GM19238 (cell line): ENCODE results near the gene AP2S1.
"Not testable (repeated sequence)": the region's sequence is repeated elsewhere in the genome, so short reads cannot be mapped to it uniquely, and the experiment has no call there.

Experiments
- DNase-seq: peaks from one replicate; pipeline ENCODE4 v3.0.0; 2011; ENCODE audit warnings: low spot score; ENCODE audit not compliant: insufficient read length

AP2S1 gene

DNA sequence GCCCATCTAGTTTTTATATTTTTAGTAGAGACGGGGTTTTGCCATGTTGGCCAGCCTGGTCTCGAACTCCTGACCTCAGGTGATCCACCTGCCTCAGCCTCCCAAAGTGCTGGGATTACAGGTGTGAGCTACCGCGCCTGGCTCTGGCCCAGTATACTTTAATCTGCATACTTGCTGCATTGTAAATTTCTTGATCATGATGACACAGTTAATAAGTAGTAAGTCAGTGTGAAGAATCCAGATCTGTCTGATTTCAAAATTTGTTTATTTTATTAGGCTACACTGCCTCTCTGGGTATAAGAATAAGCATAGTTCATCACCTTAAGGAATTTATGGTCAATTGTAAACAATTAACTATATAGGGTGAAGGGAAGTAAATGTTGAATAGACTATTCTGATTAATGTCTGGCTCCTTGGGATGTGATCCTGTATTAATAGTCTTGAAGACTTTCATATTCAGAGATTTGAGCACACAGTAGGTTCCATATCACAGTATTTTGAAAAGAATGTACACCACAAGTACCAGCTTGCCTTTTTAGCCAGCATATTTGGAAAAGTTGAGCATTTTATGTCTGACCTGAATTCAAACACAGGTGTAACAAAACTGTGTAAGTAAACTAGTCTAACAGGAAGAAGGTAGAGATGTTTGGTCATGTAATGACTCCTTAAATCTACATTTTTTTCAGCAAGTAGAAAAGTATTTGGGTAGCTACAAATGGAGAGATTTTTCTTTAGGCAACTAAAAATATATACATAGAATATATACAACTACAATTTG is 17.6 kb upstream of the AP2S1 start:
- DNase-seq, result no peak

DNA sequence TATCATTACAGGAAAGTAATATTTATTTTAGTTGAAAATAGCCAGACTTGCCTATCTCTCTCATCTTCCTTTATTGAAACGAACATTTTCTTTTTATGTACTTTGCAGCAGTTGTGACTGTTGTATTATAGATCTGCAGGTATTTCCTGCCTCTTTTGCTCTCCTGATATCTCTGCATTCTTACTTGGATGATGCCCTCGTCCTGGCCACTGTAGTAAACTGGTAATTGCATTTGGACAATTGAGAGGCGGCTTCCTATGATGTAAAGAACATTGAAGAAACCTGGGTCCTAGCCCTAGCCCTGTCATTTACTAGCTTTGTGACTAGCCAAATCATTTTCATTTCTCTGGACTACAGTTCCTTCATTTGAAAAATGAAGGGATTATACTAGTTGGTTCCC is 16.5 kb upstream of the AP2S1 start:
- DNase-seq, result no peak

GRCh38 chr19:46866407-46867136 is 15.9 kb upstream of the AP2S1 start:
- DNase-seq, result no peak

GRCh38 chr19:46863818-46864629 is 13.4 kb upstream of the AP2S1 start:
- DNase-seq, result no peak

DNA sequence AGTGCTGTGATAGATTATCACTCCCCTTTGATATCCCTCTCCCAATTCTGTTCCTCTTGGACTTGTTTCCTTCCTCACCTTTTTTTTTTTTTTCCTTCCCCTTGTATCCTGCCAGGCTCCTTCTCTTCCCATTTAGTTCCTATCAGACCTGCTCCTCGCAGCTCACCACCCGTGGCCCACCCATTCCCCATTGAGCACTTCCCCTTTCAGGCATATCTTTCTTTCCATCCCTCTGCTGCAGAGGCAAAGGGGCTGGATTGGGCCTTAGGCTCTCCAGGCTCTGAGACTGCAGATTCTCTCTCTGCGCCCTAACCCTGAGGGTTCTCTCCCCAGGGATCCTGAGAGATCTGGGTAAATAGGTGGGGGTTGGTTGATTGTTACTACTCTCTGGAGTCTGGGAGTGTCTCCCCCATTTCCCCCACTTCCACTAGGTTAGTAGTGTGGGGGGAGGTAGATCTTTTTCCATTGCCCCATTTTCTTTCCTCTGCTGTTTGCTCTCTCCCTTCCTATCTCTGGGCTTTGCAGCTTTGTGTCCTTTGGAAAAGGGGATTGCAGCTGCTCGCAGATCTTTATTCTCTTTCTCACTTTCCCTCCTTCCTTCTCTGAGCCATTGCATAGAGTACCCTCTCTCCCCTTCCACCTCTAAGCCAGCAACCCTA is 12.5 kb upstream of the AP2S1 start:
- DNase-seq, result no peak

DNA sequence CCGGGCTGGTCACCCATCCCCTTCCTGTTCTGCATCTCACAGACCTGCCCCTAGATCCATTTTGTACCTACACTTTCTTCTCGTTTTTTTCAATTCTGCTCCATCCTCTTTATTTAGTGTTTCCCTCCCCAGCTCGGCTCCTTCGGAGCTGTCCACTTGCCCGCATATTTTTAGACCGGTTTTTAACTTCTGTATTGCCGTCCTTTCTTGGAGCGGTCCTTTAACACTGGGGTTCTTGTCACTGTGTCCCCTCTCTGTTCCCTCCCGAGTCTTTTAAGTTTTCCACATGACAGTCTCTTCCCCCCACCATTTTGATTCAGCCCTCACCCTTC is 11.8 kb upstream of the AP2S1 start:
- DNase-seq, result no peak

DNA sequence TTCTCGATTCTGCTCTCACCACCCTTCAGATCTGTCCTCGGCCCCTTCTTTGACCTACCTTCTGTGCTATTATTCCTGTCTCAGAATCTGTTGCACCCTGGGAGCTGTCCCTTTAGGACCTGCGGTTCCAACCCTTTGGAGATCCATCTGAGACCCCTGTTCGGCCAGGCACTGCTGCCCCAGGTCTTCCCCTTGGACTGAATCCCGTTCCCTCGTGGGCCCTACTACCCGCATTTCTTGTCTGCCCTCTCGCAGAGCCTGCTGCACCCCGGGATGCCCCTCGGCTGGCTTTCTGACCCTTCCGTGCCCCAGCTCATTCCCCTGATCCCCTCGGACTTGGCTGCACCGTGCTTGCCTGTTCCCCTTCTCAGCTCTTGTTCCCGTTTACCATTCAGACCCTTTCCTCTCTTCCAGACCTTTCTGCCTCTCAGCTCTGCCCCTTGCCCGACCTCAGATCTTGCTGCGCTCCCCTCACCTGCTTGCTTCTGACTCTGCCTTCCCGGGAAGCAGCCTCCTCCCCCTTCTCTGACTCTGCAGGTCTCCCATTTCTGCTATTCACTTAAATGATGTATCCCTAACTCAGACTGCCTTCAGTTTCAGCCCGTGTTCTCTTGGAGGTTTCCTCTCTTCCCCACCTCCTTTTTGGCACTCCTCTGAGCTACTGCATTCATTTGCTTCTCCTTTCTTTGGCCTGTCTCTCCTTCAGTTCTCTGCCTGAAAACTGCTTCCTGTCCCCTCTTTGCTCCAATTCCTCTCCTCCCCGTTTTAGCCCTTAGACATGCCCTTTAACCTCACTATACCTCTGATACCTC is 11.3 kb upstream of the AP2S1 start:
- no peak for DNase-seq

DNA sequence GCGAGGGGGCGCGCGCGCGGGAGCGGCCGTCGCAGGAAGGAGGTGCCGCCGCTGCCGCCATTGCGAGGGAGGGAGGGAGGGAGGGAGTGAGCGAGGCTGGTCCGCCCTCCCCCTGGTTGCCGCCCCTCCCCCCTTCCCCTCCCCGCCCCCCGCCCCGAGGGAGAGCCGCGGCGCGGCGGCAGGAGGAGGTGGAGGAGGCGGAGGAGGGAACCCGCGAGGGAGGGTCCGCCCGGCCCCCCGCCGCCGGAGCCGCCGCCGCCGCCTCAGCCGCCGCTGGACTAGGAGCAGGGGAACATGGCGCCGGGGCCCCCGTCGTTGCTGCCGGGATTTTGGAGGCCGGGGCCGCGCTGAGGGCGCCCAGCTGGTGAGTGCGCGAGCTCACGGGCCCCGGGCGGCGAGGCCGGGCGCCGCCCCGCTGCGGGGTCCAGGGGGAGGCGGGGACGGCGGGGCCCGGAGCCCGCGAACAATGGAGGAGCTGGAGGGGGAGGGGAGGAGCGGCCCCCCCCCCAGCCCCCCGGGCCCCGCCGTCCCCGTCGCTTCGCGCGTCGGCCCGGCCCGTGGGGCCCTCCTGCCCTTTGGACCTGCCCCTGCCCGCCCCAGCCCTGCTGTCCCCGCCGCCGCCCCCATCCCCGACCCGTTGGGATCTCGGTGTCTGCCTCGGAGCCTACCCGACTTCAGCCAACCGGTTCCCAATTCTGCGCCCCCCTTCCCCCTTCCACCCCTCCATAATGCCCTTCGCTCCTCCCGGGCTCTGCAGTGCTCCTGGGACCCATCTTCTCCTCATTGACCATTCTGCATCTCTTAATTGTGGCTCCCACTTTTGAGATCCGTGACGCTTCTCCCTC is 10.4 kb upstream of the AP2S1 start, which contains the start of gene ARHGAP35:
ARHGAP35 (plus strand) TSS at position 152 of the 845 bp plus-strand sequence. CDS start 57,679 bp downstream, outside the sequence.
- peak; percentile 85 for DNase-seq

DNA sequence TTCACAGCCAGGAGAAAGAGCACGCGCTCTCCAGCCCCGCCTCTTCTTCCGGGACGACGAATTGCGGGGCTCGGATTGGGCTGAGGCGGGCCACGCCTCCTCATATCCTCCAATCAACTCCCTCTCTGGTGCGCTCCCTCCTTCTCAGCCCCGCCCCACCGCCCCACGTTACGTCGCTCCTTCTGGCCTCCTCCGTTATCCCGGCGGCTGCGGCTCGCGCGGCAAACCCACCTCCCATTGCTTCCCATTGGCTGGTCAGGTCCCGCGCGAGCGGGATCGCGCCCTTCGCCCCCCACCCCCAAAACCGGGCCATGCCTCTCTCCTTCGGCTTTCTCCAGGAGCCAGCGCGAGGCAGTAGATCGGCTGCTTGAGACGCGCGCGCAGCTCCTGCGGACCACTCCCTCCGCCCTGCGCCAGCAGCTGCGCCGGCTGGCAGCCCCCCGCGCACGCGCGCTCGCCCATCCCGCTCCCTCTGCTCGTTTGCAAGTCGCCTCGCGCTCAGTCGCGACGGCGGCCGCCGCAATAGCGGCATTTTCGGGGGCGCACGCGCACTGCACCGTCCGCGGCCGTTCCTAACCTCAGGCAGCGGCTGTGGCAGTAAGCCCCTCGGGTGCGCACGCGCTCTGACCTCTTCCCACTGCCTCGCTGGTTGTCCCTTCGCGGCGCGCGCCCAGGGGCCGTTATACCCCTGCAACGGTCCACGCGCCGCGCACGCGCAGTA is 9.6 kb upstream of the AP2S1 start:
- DNase-seq, result peak; percentile 88

- DNase-seq, result no peak
These were observed 9.0 kb upstream of the AP2S1 start for GRCh38 chr19:46859637-46860124.

- DNase-seq, result peak; percentile 85
These were observed 5.7 kb upstream of the AP2S1 start for GRCh38 chr19:46856062-46857022.

DNA sequence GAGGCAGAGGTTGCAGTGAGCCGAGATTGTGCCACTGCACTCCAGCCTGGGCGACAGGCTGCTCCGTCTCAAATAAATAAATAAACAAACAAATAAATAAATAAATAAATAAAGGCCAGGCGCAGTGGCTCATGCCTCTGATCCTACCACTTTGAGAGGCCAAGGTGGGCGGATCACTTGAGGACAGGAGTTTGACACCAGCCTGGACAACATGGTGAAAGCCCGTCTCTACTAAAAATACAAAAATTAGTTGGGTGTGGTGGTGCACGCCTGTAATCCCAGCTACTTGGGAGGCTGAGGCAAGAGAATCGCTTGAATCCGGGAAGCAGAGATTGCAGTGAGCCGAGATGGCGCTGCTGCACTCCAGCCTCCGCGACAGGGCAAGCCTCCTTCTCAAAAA is 4.1 kb upstream of the AP2S1 start:
- not testable (repeated sequence) for DNase-seq

DNA sequence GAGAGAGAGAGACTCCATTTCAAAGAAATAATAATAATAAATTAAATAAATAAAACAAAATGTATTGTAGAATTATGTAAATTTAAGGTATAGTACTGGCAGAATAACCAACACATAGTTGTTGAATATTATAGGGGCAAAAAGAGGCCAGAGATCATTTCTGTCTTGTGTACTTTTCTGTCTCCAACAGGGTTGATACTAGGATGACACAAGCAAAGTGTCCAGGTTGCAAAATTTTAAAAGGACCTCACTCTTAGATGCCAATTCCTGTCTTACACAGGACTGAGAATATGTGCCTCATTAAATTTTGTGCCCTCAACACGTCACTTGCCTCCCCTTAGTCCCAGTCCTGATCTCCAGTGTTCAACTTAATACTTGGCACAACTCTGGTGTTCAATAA is 2.2 kb upstream of the AP2S1 start:
- DNase-seq, result no peak

- DNase-seq, result no peak
These were observed 1.0 kb downstream of the AP2S1 start for GRCh38 chr19:46849610-46850009.

- DNase-seq, result no peak
These were observed 2.3 kb downstream of the AP2S1 start for GRCh38 chr19:46848389-46848788.

DNA sequence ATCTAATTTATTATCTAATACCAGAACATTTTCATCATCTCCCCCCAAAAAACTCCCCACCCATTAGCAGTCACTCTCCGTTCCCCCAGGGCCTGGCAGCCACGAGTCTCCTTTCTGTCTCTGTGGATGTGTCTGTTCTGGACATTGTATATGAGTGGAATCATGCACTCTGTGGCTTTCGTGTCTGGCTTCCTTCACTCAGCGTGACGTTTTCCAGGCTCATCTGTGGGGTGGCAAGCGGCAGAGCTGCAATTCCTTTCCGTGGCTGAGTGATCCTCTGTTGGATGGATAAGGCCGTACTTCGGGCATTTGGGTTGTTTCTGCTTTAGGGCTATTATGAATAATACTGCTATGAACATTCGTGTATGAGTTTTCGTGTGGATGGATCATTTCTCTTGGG is 3.1 kb downstream of the AP2S1 start:
- DNase-seq, result no peak

GRCh38 chr19:46845959-46846459 is 4.6 kb downstream of the AP2S1 start:
- DNase-seq, result no peak

DNA sequence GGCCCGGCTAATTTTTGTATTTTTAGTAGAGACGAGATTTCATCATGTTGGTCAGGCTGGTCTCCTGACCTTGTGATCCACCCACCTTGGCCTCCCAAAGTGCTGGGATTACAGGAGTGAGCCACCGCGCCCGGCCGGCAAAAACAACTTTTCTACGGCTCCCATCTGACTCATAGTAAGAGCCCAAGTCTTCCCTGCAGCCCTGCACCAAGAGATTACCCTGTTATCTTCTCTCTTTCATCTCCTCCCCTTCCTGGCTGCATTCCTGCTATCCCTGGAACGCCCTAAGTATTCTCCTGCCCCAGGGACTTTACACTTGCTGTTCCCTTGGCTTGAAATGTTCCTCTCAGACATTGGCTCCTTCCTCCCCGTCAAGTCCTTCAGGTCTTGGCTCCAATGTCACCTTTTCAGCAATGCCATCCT is 6.6 kb downstream of the AP2S1 start:
- DNase-seq, result no peak
